ENCODE measurements around the gene EBI3. TPM values are rescaled to one million over a fixed set of nuclear protein-coding genes. Genes with fewer than 3 reads are reported as not detected.

EBI3 gene
- total RNA-seq, 6 donors from 2014 or later, result 1.7 to 7.4 (median 2.5) TPM

DNA sequence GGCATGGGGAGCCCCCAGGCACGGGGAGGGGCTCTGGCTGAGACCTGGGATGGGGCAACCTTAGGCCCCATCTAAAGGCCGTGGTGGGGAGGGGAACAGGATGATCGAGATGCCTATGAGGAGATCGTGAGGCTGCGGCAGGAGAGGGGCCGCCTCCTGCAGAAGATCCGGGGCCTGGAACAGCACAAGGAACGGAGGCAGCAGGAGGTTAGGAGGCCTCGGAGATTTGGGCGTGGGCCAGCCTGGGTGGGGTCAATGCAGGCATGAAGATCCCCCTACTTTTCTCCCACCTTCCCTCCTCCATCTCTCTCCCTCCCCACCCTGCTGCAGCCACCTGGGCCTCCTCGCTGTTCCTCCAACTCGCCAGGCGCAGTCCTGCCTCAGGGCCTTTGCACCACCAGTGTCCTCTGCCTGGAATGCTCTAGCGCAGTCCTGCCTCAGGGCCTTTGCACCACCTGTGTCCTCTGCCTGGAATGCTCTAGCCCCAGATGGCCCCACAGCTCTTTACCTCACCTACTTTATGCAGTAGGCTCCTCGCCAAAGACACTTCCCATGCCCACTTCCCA lies 19.1 kb upstream of the EBI3 start:
- no peak overlapping the region for H3K4me3 ChIP-seq
- no peak for ATAC-seq (ENCODE audit: low FRiP score in 2 of 2)
- H3K27ac ChIP-seq, result no peak overlapping the region
- H3K36me3 ChIP-seq, result no peaks in the 10 kb centered on the region
- H3K27me3 ChIP-seq, result no peaks in the 10 kb centered on the region
- WGBS, 2 donors, result 77 to 80% methylated on average over 14 to 15 of the region's 15 CpGs
- H3K9me3 ChIP-seq, result no peaks in the 10 kb centered on the region
- TF ChIP-seq EP300 (IDR thresholded peaks at IDR 0.05) (no peak), POLR2A (IDR thresholded peaks at IDR 0.05) (no peak), POLR2AphosphoS5 (IDR thresholded peaks at IDR 0.05) (no peak)
- TF ChIP-seq, protein P1, sequence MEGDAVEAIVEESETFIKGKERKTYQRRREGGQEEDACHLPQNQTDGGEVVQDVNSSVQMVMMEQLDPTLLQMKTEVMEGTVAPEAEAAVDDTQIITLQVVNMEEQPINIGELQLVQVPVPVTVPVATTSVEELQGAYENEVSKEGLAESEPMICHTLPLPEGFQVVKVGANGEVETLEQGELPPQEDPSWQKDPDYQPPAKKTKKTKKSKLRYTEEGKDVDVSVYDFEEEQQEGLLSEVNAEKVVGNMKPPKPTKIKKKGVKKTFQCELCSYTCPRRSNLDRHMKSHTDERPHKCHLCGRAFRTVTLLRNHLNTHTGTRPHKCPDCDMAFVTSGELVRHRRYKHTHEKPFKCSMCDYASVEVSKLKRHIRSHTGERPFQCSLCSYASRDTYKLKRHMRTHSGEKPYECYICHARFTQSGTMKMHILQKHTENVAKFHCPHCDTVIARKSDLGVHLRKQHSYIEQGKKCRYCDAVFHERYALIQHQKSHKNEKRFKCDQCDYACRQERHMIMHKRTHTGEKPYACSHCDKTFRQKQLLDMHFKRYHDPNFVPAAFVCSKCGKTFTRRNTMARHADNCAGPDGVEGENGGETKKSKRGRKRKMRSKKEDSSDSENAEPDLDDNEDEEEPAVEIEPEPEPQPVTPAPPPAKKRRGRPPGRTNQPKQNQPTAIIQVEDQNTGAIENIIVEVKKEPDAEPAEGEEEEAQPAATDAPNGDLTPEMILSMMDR (IDR thresholded peaks at IDR 0.05), result no peak
- no peak for DNase-seq
- H3K4me1 ChIP-seq, result no peaks in the 10 kb centered on the region

DNA sequence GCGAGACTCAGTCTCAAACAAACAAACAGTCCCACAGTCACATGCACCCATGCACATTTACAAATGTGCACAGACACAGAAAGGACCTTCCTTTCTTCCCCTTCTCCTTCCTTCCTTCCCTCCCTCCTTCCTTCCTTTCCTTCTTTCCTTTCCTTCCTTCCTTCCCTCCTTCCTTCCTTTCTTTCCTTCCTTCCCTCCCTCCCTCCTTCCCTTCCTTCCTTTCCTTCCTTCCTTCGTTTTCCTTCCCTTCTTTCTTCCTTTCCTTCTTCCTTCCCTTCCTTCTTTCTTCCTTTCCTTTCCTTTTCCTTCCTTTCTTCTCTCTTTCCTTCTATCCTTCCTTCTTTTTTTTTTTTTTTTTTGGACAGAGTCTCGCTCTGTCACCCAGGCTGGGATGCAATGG lies 16.2 kb upstream of the EBI3 start:
- Histone ChIP-seq H3K9me3 (no peaks in the 10 kb centered on the region), H3K27me3 (no peaks in the 10 kb centered on the region), H3K27ac (no peak overlapping the region), H3K4me1 (no peaks in the 10 kb centered on the region), H3K4me3 (no peak overlapping the region), H3K36me3 (no peaks in the 10 kb centered on the region)
- ATAC-seq (ENCODE audit: low FRiP score in 2 of 2) (no peak), DNase-seq (no peak)
- no peak for TF ChIP-seq POLR2AphosphoS5 (IDR thresholded peaks at IDR 0.05)
- TF ChIP-seq, protein P1 (IDR thresholded peaks at IDR 0.05), result no peak
- no peak for TF ChIP-seq POLR2A (IDR thresholded peaks at IDR 0.05)
- TF ChIP-seq EP300 (IDR thresholded peaks at IDR 0.05), result no peak
- 67 to 77% methylated on average over 3 of the region's 3 CpGs for WGBS, 2 donors

DNA sequence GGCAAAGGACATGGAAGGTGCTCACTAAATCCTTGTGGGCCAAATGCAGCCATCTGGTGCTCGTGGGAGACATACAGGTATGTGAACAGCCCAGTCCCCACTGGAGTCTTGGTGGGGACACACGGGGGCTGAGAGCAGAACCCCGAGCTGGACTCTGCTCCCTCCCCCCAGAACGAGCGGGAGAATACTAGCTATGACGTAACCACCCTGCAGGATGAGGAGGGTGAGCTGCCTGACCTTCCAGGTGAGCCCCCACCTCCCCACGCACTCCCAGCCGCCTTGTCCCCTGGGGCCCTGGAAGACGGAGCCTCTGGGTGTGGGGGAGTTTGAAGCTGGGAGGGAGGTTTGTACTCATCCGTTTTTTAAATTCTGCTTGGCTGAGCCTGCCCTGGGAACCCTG lies 13.5 kb upstream of the EBI3 start:
- ATAC-seq (ENCODE audit: low FRiP score in 2 of 2) (peak in 1 of 2 donors; percentile 19), DNase-seq (no peak)
- TF ChIP-seq POLR2A (IDR thresholded peaks at IDR 0.05), result no peak
- no peak for TF ChIP-seq POLR2AphosphoS5 (IDR thresholded peaks at IDR 0.05)
- TF ChIP-seq, protein P1 (IDR thresholded peaks at IDR 0.05), result no peak
- TF ChIP-seq EP300 (IDR thresholded peaks at IDR 0.05), result no peak
- no peak overlapping the region for H3K27ac ChIP-seq
- no peaks in the 10 kb centered on the region for H3K36me3 ChIP-seq
- H3K27me3 ChIP-seq, result no peaks in the 10 kb centered on the region
- no peaks in the 10 kb centered on the region for H3K4me1 ChIP-seq
- H3K4me3 ChIP-seq, result no peak overlapping the region
- H3K9me3 ChIP-seq, result no peaks in the 10 kb centered on the region
- 67 to 69% methylated on average over 8 to 9 of the region's 10 CpGs for WGBS, 2 donors

DNA sequence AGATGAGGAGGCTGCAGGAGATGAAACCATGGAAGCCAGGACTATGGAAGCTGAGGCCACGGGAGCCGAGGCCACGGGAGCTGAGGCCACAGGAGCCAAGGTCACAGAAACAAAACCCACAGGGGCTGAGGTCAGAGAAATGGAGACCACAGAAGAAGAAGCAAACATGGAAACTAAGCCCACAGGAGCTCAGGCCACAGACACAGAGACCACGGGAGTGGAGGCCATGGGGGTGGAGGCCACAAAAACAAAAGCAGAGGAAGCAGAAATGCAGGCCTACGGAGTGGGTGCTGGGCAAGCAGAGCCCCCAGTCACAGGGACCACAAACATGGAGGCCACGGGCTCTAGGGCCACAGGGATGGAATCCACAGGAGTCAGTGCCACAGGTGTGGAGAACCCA lies 12.5 kb upstream of the EBI3 start:
- DNase-seq (no peak), ATAC-seq (ENCODE audit: low FRiP score in 2 of 2) (no peak)
- no peak overlapping the region for H3K4me3 ChIP-seq
- no peaks in the 10 kb centered on the region for H3K9me3 ChIP-seq
- H3K27ac ChIP-seq, result no peak overlapping the region
- no peak for TF ChIP-seq POLR2AphosphoS5 (IDR thresholded peaks at IDR 0.05)
- TF ChIP-seq, protein P1 (IDR thresholded peaks at IDR 0.05), result no peak
- TF ChIP-seq EP300 (IDR thresholded peaks at IDR 0.05), result no peak
- no peak for TF ChIP-seq POLR2A (IDR thresholded peaks at IDR 0.05)
- no peaks in the 10 kb centered on the region for H3K27me3 ChIP-seq
- no peaks in the 10 kb centered on the region for H3K36me3 ChIP-seq
- 75 to 79% methylated on average over 5 to 6 of the region's 6 CpGs for WGBS, 2 donors
- H3K4me1 ChIP-seq, result no peaks in the 10 kb centered on the region

Data from upper lobe of left lung (tissue), 6 donors.